Naive thymus-derived CD4-positive, alpha-beta T cell (primary cell): Measurements from ENCODE around the gene S100A9. TPM values are rescaled to one million over a fixed set of nuclear protein-coding genes. Genes with fewer than 3 reads are reported as not detected.
A peak's percentile ranks its signal among the peaks of the same experiment; 100 is the strongest.

Experiments used
- ATAC-seq: fragments of 150-1000 bp; cut with Tn5 transposase; 2 replicates; pipeline ENCODE4 v1.10.0; 2021; ENCODE audit warnings: mild to moderate bottlenecking, moderate library complexity
- CTCF ChIA-PET: fragments of 350-600 bp; sonication (Branson Sonifier 250); formaldehyde crosslinking; loops from one replicate; lab custom pipeline; 2021; ENCODE audit warnings: antibody characterized with exemption; lab: Charles Lee
- POLR2A ChIA-PET: fragments of 350-600 bp; sonication (Branson Sonifier 250); formaldehyde crosslinking; loops from one replicate; lab custom pipeline; 2021; ENCODE audit warnings: antibody characterized with exemption, inconsistent platforms; lab: Charles Lee
- DNase-seq, 9 donors: peaks; one replicate each; pipeline versions ENCODE4 v3.0.0 to v3.0.0-alpha.2; 2020 to 2022; ENCODE audit warnings: mixed read lengths in 1 of 9
- H3K27ac ChIP-seq: one replicate; pipeline ENCODE4 v1.7.0; 2013; ENCODE audit warnings: mild to moderate bottlenecking, low read depth, low read length, moderate library complexity
- H3K27me3 ChIP-seq, 2 donors: one replicate each; pipeline ENCODE4 v1.7.0; 2013; ENCODE audit warnings: low read length in 2 of 2, mild to moderate bottlenecking in 2 of 2, moderate library complexity in 2 of 2; ENCODE audit not compliant: control insufficient read depth in 2 of 2, insufficient read depth in 2 of 2
- H3K36me3 ChIP-seq, 3 experiments: 1 replicate in 2 of 3; 2 replicates in 1 of 3; pipeline ENCODE4 v1.7.0; 2013; ENCODE audit warnings: low read length in 3 of 3, mild to moderate bottlenecking in 3 of 3, moderate library complexity in 1 of 3; ENCODE audit not compliant: insufficient read depth in 3 of 3, control insufficient read depth in 2 of 3
- H3K4me1 ChIP-seq, 2 donors: one replicate each; pipeline ENCODE4 v1.7.0; 2013; ENCODE audit warnings: low read length in 2 of 2, mild to moderate bottlenecking in 2 of 2, moderate library complexity in 1 of 2; ENCODE audit not compliant: control insufficient read depth in 2 of 2, insufficient read depth in 2 of 2
- H3K4me3 ChIP-seq: 2 replicates; pipeline ENCODE4 v1.7.0; 2013; ENCODE audit warnings: mild to moderate bottlenecking, low read length
- H3K9me3 ChIP-seq, 3 experiments: 1 replicate in 2 of 3; 2 replicates in 1 of 3; pipeline ENCODE4 v1.7.0; 2013; ENCODE audit warnings: low read length in 3 of 3; ENCODE audit not compliant: control insufficient read depth in 2 of 3
- H3K27ac Mint-ChIP-seq, 9 donors: one replicate each; pipeline ENCODE4 v1.8.0; 2020 to 2022; ENCODE audit warnings: mixed read lengths in 9 of 9, mild to moderate bottlenecking in 8 of 9, moderate library complexity in 5 of 9, inconsistent platforms in 2 of 9
- H3K27me3 Mint-ChIP-seq, 5 donors: one replicate each; pipeline ENCODE4 v1.8.0; 2021 to 2022; ENCODE audit warnings: mixed read lengths in 5 of 5, mild to moderate bottlenecking in 1 of 5
- H3K36me3 Mint-ChIP-seq, 5 donors: one replicate each; pipeline ENCODE4 v1.8.0; 2020 to 2022; ENCODE audit warnings: mixed read lengths in 5 of 5, mild to moderate bottlenecking in 3 of 5, inconsistent platforms in 1 of 5
- H3K4me1 Mint-ChIP-seq, 7 donors: one replicate each; pipeline ENCODE4 v1.8.0; 2020 to 2022; ENCODE audit warnings: mixed read lengths in 7 of 7, mild to moderate bottlenecking in 3 of 7, inconsistent platforms in 1 of 7
- H3K4me3 Mint-ChIP-seq, 10 donors: one replicate each; pipeline ENCODE4 v1.8.0; 2020 to 2022; ENCODE audit warnings: mild to moderate bottlenecking in 10 of 10, mixed read lengths in 10 of 10, moderate library complexity in 6 of 10, inconsistent platforms in 2 of 10
- H3K9me3 Mint-ChIP-seq, 11 donors: one replicate each; pipeline ENCODE4 v1.8.0; 2020 to 2022; ENCODE audit warnings: mixed read lengths in 11 of 11, mild to moderate bottlenecking in 4 of 11, inconsistent platforms in 1 of 11, moderate library complexity in 1 of 11
- intact Hi-C, 2 donors: fragments of 100-400 bp; cut with micrococcal nuclease; formaldehyde crosslinking; loops; one replicate each; pipeline ENCODE4 v1.15.1; 2023
- polyA plus RNA-seq, 2 donors: library from polyadenylated mRNA; unstranded; fragments of 300-500 nt; fragmentation: Illumina TruSeq; gene quantifications; one replicate each; pipeline ENCODE4 v1.2.3, GENCODE V29; 2021
- total RNA-seq, 6 experiments: library from RNA in 5 of 6; stranded (reverse) in 5 of 6; gene quantifications; 1 replicate in 5 of 6; 2 replicates in 1 of 6; pipeline ENCODE4 v1.2.3 and lab custom pipeline; 2021 to 2026

S100A9 gene
- total and polyA plus RNA-seq, 7 experiments from 2014 or later: 8.3 to 2,269 (median 16.1) TPM; not detected in 1

GRCh38 chr1:153353226-153353947, 4.3 kb upstream of the S100A9 start:
- CTCF ChIA-PET: interaction anchor here (0.5 to 6.2 kb wide), 2 partner anchors 11 to 140 kb away, joined by 4 to 51 read pairs; no protein-coding TSS in a partner anchor
- Histone ChIP-seq H3K27ac (no peak overlapping the region), H3K9me3 (no peaks in the 10 kb centered on the region), H3K27me3 (no peaks in the 10 kb centered on the region), H3K4me1 (peaks cover 0 to 14% of the 10 kb centered on the region in 2 donors), H3K4me3 (no peak overlapping the region), H3K36me3 (no peaks in the 10 kb centered on the region)
- Mint-ChIP-seq H3K27ac (no peak overlapping the region), H3K4me1 (peaks cover 13 to 24% (median 24%) of the 10 kb centered on the region in 7 donors), H3K36me3 (no peaks in the 10 kb centered on the region), H3K27me3 (peaks cover 6 to 21% (median 10%) of the 10 kb centered on the region in 5 donors), H3K9me3 (no peaks in the 10 kb centered on the region), H3K4me3 (no peak overlapping the region)
- POLR2A ChIA-PET: no interaction called here
- intact Hi-C loops: loop anchor here (2.0 to 10.0 kb wide), 3 partner anchors 51 to 395 kb away; partner anchors contain the start of gene CHTOP (in 1 of the 2)
- ATAC-seq (no peak), DNase-seq (no peak)

DNA sequence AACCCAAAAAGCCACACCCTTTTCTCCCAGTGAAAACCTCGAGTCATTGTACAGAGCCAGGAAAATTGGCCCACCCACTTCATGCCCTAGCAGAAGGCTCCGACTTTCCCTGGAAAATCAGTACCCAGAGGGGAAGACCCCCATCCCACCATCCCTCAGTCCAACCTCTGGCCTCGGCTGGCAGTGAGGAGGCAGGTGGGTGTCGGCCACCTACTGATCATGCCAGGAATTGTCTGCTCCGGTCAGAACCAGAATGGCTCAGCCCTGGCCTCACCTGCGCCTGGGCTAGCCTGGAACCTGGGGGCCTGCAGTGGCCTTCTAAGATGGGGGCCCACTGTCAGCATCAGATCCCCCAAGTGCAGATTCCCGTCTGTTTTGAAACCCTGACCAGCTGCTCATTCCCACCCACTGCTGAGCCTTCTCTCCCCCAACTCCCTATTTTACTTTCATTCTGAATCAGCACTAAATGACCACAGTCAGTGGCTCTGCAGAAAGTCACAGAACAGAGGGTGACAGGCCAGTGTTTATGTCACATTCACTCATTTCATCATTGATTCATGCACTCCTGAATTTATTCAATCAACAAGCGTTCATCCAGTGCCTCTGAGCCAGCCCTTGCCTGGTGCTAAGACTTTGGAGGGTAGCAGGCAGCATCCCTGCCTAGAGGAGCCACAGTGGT, 3.0 kb upstream of the S100A9 start:
- POLR2A ChIA-PET: no interaction called here
- no peak for ATAC-seq

GRCh38 chr1:153355445-153356071, 2.1 kb upstream of the S100A9 start:
- H3K4me1 Mint-ChIP-seq: peaks cover 16 to 26% (median 24%) of the 10 kb centered on the region in 7 donors
- ATAC-seq (peak; percentile 71), DNase-seq (peak in 7 of 9 donors; percentile 12 to 47 (median 32))
- intact Hi-C loops: loop anchor here in 1 of 2 donors (10.0 kb wide), 1 partner anchor 279 kb away; the partner anchor contains the start of gene CHTOP
- H3K27me3 Mint-ChIP-seq: peaks cover 0 to 10% (median 4%) of the 10 kb centered on the region in 5 donors
- H3K27ac Mint-ChIP-seq: peak overlapping the region in 1 of 9 donors; percentile 66
- Histone ChIP-seq H3K27ac (no peak overlapping the region), H3K27me3 (no peaks in the 10 kb centered on the region), H3K9me3 (no peaks in the 10 kb centered on the region), H3K36me3 (no peaks in the 10 kb centered on the region), H3K4me1 (peaks cover 0 to 16% of the 10 kb centered on the region in 2 donors), H3K4me3 (no peak overlapping the region)
- POLR2A ChIA-PET: no interaction called here
- H3K36me3 Mint-ChIP-seq: no peaks in the 10 kb centered on the region
- CTCF ChIA-PET: interaction anchor here (0.6 to 6.2 kb wide), 2 partner anchors 138 to 242 kb away, joined by 7 to 51 read pairs; no protein-coding TSS in a partner anchor
- H3K4me3 Mint-ChIP-seq: no peak overlapping the region
- H3K9me3 Mint-ChIP-seq: no peaks in the 10 kb centered on the region

More for the DNA sequence above, 3.0 kb upstream of the S100A9 start:
- H3K4me1 Mint-ChIP-seq: peaks cover 16 to 26% (median 24%) of the 10 kb centered on the region in 7 donors
- H3K4me1 ChIP-seq: peaks cover 0 to 16% of the 10 kb centered on the region in 2 donors
- H3K27ac ChIP-seq: no peak overlapping the region
- H3K36me3 Mint-ChIP-seq: no peaks in the 10 kb centered on the region
- no peak overlapping the region for H3K4me3 ChIP-seq
- H3K9me3 Mint-ChIP-seq: no peaks in the 10 kb centered on the region
- H3K36me3 ChIP-seq: no peaks in the 10 kb centered on the region
- peak overlapping the region in 1 of 9 donors; percentile 65 for H3K27ac Mint-ChIP-seq
- H3K27me3 Mint-ChIP-seq: peaks cover 0 to 16% (median 6%) of the 10 kb centered on the region in 5 donors
- H3K4me3 Mint-ChIP-seq: no peak overlapping the region
- intact Hi-C loops: loop anchor here in 1 of 2 donors (10.0 kb wide), 1 partner anchor 280 kb away; the partner anchor contains the start of gene CHTOP
- DNase-seq: no peak
- no peaks in the 10 kb centered on the region for H3K27me3 ChIP-seq
- H3K9me3 ChIP-seq: no peaks in the 10 kb centered on the region
- CTCF ChIA-PET: interaction anchor here (0.6 to 6.2 kb wide), 2 partner anchors 139 to 243 kb away, joined by 7 to 51 read pairs; no protein-coding TSS in a partner anchor

DNA sequence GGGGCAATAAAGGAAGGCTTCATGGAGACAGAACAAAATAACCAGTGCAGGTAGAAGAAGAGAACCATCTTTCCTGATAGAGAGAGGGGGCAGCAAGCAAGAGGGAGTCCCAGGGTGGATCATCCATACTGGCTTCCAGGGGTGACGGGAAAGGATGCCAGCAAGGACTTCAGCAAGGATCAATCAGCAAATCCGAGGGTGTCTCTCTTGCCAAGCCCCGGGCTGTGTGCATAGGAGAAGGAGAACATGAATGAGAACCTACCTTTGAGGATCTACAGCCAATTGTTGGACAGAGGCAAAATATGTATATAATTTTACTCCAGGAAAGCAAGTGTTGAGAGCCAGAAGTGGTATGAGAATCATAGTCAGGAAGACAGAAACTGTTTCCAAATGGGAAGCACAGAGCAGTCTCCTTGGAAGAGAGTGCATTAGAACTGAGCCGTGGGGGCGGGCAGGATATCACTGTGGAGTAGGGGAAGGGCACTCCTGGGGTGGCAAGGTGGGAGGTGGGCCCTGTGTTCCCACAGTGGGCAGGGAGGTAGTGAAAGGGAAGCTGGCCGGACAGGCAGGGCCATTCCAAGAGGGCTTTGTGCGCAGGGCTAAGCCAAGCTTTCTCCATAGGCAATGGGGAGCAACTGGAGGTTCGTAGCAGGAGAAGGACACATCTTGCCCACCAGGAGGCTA, 1.1 kb upstream of the S100A9 start:
- H3K27ac ChIP-seq: no peak overlapping the region
- no peaks in the 10 kb centered on the region for H3K36me3 ChIP-seq
- Mint-ChIP-seq H3K4me1 (peaks cover 16 to 26% (median 24%) of the 10 kb centered on the region in 7 donors), H3K27me3 (peaks cover 0 to 4% (median 0%) of the 10 kb centered on the region in 5 donors), H3K27ac (peak overlapping the region in 4 of 9 donors; percentile 29 to 72 (median 44)), H3K4me3 (peak overlapping the region in 1 of 10 donors; percentile 4), H3K36me3 (peaks cover 0 to 6% (median 0%) of the 10 kb centered on the region in 5 donors), H3K9me3 (no peaks in the 10 kb centered on the region)
- ChIA-PET CTCF (interaction anchor here (6.2 kb wide), 1 partner anchor 137 kb away, joined by 51 read pairs; no protein-coding TSS in a partner anchor), POLR2A (interaction anchor here (0.5 kb wide), 1 partner anchor 179 kb away, joined by 3 read pairs; the partner anchor contains the start of gene S100A6)
- intact Hi-C loops: loop anchor here in 1 of 2 donors (10.0 kb wide), 1 partner anchor 278 kb away; the partner anchor contains the start of gene CHTOP
- DNase-seq (no peak), ATAC-seq (no peak)
- peaks cover 0 to 16% of the 10 kb centered on the region in 2 donors for H3K4me1 ChIP-seq
- H3K27me3 ChIP-seq: no peaks in the 10 kb centered on the region
- H3K4me3 ChIP-seq: no peak overlapping the region
- no peaks in the 10 kb centered on the region for H3K9me3 ChIP-seq

- Mint-ChIP-seq H3K4me3 (peak overlapping the region in 8 of 10 donors; percentile 5 to 60 (median 44)), H3K27ac (peak overlapping the region in 6 of 9 donors; percentile 10 to 83 (median 27)), H3K27me3 (peaks cover 0 to 4% (median 0%) of the 10 kb centered on the region in 5 donors), H3K9me3 (no peaks in the 10 kb centered on the region), H3K4me1 (peaks cover 16 to 26% (median 24%) of the 10 kb centered on the region in 7 donors), H3K36me3 (peaks cover 0 to 6% (median 0%) of the 10 kb centered on the region in 5 donors)
- Histone ChIP-seq H3K27me3 (no peaks in the 10 kb centered on the region), H3K9me3 (no peaks in the 10 kb centered on the region), H3K36me3 (no peaks in the 10 kb centered on the region), H3K4me1 (peaks cover 0 to 16% of the 10 kb centered on the region in 2 donors), H3K4me3 (no peak overlapping the region), H3K27ac (no peak overlapping the region)
- intact Hi-C loops: loop anchor here in 1 of 2 donors (10.0 kb wide), 1 partner anchor 278 kb away; the partner anchor contains the start of gene CHTOP
- ChIA-PET POLR2A (interaction anchor here (0.5 kb wide), 1 partner anchor 178 kb away, joined by 3 read pairs; the partner anchor contains the start of gene S100A6), CTCF (interaction anchor here (0.6 to 6.2 kb wide), 3 partner anchors 11 to 786 kb away, joined by 3 to 51 read pairs (median 5); no protein-coding TSS in a partner anchor)
- no peak for DNase-seq
- peak; percentile 64 for ATAC-seq
Measured at GRCh38 chr1:153357076-153357852, 390 bp upstream of the S100A9 start.
